NCI-H524 treated with DMSO at 0.1 percent for 48 hours (cell line): ENCODE data around the gene DOCK9.

Experiments
- DNase-seq: peaks from one replicate; lab custom pipeline; 2025; lab: John Stamatoyannopoulos, UW

The DOCK9 gene

GRCh38 chr13:98795220-98795619 is 182.6 kb downstream of the DOCK9 start:
- no peak for DNase-seq

- no peak for DNase-seq
Observed at GRCh38 chr13:98794498-98794897, 183.4 kb downstream of the DOCK9 start.

GRCh38 chr13:98792785-98793495 is 184.9 kb downstream of the DOCK9 start:
- DNase-seq, result no peak

- no peak for DNase-seq
Observed at GRCh38 chr13:98792321-98792720, 185.5 kb downstream of the DOCK9 start.

- DNase-seq, result no peak
Observed at GRCh38 chr13:98791611-98792010, 186.3 kb downstream of the DOCK9 start.

- DNase-seq, result no peak
Observed at GRCh38 chr13:98787996-98788395, 189.9 kb downstream of the DOCK9 start.

GRCh38 chr13:98787173-98787572 is 190.7 kb downstream of the DOCK9 start:
- DNase-seq, result no peak

GRCh38 chr13:98786023-98786422 is 191.8 kb downstream of the DOCK9 start:
- no peak for DNase-seq

- DNase-seq, result no peak
Observed at GRCh38 chr13:98785405-98785804, 192.5 kb downstream of the DOCK9 start.

- DNase-seq, result no peak
Observed at GRCh38 chr13:98784666-98785065, 193.2 kb downstream of the DOCK9 start.

GRCh38 chr13:98783856-98784478 is 193.9 kb downstream of the DOCK9 start:
- DNase-seq, result no peak

GRCh38 chr13:98782654-98783053 is 195.2 kb downstream of the DOCK9 start:
- DNase-seq, result no peak

GRCh38 chr13:98781905-98782304 is 196.0 kb downstream of the DOCK9 start:
- DNase-seq, result no peak

GRCh38 chr13:98781470-98781869 is 196.4 kb downstream of the DOCK9 start:
- no peak for DNase-seq

GRCh38 chr13:98781045-98781444 is 196.8 kb downstream of the DOCK9 start:
- DNase-seq, result no peak

GRCh38 chr13:98780451-98780850 is 197.4 kb downstream of the DOCK9 start:
- DNase-seq, result no peak

- DNase-seq, result no peak
Observed at GRCh38 chr13:98779695-98780094, 198.2 kb downstream of the DOCK9 start.

- no peak for DNase-seq
Observed at GRCh38 chr13:98778749-98779148, 199.1 kb downstream of the DOCK9 start.

- no peak for DNase-seq
Observed at GRCh38 chr13:98776644-98777043, 201.2 kb downstream of the DOCK9 start.

GRCh38 chr13:98775844-98776598 is 201.8 kb downstream of the DOCK9 start:
- no peak for DNase-seq

- no peak for DNase-seq
Observed at GRCh38 chr13:98775386-98775785, 202.5 kb downstream of the DOCK9 start.

- DNase-seq, result no peak
Observed at GRCh38 chr13:98774776-98775175, 203.1 kb downstream of the DOCK9 start.

GRCh38 chr13:98773921-98774320 is 203.9 kb downstream of the DOCK9 start:
- no peak for DNase-seq
